OCI-LY1 (cell line): ENCODE data around the gene SLC2A4RG.

Experiments
- EZH2 ChIP-seq: fragments of 200-600 bp; sonication (generic), shearing (Covaris generic); IDR thresholded peaks from 2 replicates; pipeline ENCODE4 v1.8.0; 2017; ENCODE audit warnings: borderline replicate concordance, mixed run types, mild to moderate bottlenecking, antibody characterized with exemption, low read length, moderate library complexity, mixed read lengths
- TF ChIP-seq, protein P1 (sequence below): fragments of 200-600 bp; sonication (generic), shearing (Covaris generic); IDR thresholded peaks from 2 replicates; pipeline ENCODE4 v1.5.1; 2017; ENCODE audit warnings: mild to moderate bottlenecking, antibody characterized with exemption, low read length, moderate library complexity, mixed read lengths

DNA sequence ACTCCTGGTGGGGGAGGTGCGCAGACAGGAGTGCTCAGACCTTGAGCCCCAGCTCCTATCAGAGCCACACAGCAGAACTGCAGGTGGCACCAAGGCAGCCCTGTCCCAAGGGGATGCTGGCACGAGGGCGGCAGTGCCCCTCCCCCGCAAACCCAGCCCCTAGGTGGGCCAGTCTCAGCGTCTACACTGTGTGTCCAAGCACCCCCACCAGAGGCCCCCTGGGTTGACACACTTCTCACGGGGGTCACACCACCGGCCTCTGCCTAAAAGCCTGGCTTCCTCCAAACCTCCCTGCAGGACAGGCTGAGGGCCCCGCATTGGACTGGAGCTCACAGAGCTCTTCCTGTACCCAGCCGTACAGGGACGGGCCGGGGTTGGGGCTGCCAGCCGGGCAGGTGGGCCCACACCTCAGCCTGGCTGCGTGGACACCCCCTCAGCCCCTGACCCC is 8.1 kb downstream of the SLC2A4RG start:
- TF ChIP-seq EZH2: no peak
- TF ChIP-seq, protein P1, sequence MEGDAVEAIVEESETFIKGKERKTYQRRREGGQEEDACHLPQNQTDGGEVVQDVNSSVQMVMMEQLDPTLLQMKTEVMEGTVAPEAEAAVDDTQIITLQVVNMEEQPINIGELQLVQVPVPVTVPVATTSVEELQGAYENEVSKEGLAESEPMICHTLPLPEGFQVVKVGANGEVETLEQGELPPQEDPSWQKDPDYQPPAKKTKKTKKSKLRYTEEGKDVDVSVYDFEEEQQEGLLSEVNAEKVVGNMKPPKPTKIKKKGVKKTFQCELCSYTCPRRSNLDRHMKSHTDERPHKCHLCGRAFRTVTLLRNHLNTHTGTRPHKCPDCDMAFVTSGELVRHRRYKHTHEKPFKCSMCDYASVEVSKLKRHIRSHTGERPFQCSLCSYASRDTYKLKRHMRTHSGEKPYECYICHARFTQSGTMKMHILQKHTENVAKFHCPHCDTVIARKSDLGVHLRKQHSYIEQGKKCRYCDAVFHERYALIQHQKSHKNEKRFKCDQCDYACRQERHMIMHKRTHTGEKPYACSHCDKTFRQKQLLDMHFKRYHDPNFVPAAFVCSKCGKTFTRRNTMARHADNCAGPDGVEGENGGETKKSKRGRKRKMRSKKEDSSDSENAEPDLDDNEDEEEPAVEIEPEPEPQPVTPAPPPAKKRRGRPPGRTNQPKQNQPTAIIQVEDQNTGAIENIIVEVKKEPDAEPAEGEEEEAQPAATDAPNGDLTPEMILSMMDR: no peak
